ENCODE results near the gene MFN2.
A peak's percentile ranks its signal among the peaks of the same experiment; 100 is the strongest.

MFN2 gene

GRCh38 chr1:12001996-12002493 is 21.8 kb downstream of the MFN2 start:
- Histone ChIP-seq H4K8ac (ENCODE audit: low read depth, low read length) (no peak overlapping the region), H3K4me1 (ENCODE audit: control insufficient read depth, low read depth, low read length) (no peaks in the 10 kb centered on the region), H3K9ac (ENCODE audit: low read length) (no peak overlapping the region), H2BK5ac (ENCODE audit: low read length) (no peak overlapping the region), H3K56ac (ENCODE audit: low read length) (no peak overlapping the region), H3K23ac (ENCODE audit: low read length) (no peak overlapping the region), H2AK5ac (ENCODE audit: low read length) (no peak overlapping the region), H3K27ac (ENCODE audit: low read depth, low read length) (no peak overlapping the region), H2BK120ac (ENCODE audit: low read depth, low read length) (no peak overlapping the region), H3K4me2 (ENCODE audit: low read length) (no peak overlapping the region), H3K79me1 (ENCODE audit: low read length) (no peaks in the 10 kb centered on the region), H3K36me3 (ENCODE audit: control insufficient read depth, insufficient read depth, low read length) (peaks cover 28% of the 10 kb centered on the region), H3K27me3 (ENCODE audit: insufficient read depth, low read length, poor library complexity) (no peaks in the 10 kb centered on the region), H3K18ac (ENCODE audit: low read length) (no peak overlapping the region), H4K5ac (ENCODE audit: low read length) (no peak overlapping the region), H3K4me3 (ENCODE audit: low read length) (no peak overlapping the region), H3K4ac (ENCODE audit: low read depth, low read length) (no peak overlapping the region), H3K79me2 (ENCODE audit: control insufficient read depth, insufficient read depth, low read length) (no peaks in the 10 kb centered on the region), H2BK15ac (replicated peaks; ENCODE audit: low read depth) (no peak overlapping the region)
- no CpG with 5 or more reads among the region's 10 CpGs for WGBS (ENCODE audit: extremely low coverage, insufficient coverage, low lambda C conversion rate)
- no peak for DNase-seq

GRCh38 chr1:12003762-12004161 is 23.5 kb downstream of the MFN2 start:
- H3K56ac ChIP-seq (ENCODE audit: low read length), result no peak overlapping the region
- no peaks in the 10 kb centered on the region for H3K79me1 ChIP-seq (ENCODE audit: low read length)
- no peak overlapping the region for H2AK5ac ChIP-seq (ENCODE audit: low read length)
- no peak overlapping the region for H2BK5ac ChIP-seq (ENCODE audit: low read length)
- H3K36me3 ChIP-seq (ENCODE audit: control insufficient read depth, insufficient read depth, low read length), result peaks cover 21% of the 10 kb centered on the region
- no peak overlapping the region for H4K5ac ChIP-seq (ENCODE audit: low read length)
- no peak overlapping the region for H3K4ac ChIP-seq (ENCODE audit: low read depth, low read length)
- DNase-seq, result no peak
- H4K8ac ChIP-seq (ENCODE audit: low read depth, low read length), result no peak overlapping the region
- H3K27me3 ChIP-seq (ENCODE audit: insufficient read depth, low read length, poor library complexity), result no peaks in the 10 kb centered on the region
- H3K4me2 ChIP-seq (ENCODE audit: low read length), result no peak overlapping the region
- H3K9ac ChIP-seq (ENCODE audit: low read length), result no peak overlapping the region
- no peak overlapping the region for H3K4me3 ChIP-seq (ENCODE audit: low read length)
- WGBS (ENCODE audit: extremely low coverage, insufficient coverage, low lambda C conversion rate), result no CpG with 5 or more reads among the region's 12 CpGs
- no peaks in the 10 kb centered on the region for H3K79me2 ChIP-seq (ENCODE audit: control insufficient read depth, insufficient read depth, low read length)
- H3K27ac ChIP-seq (ENCODE audit: low read depth, low read length), result no peak overlapping the region
- H3K18ac ChIP-seq (ENCODE audit: low read length), result no peak overlapping the region
- no peak overlapping the region for H3K23ac ChIP-seq (ENCODE audit: low read length)
- H2BK15ac ChIP-seq (replicated peaks; ENCODE audit: low read depth), result no peak overlapping the region
- no peak overlapping the region for H2BK120ac ChIP-seq (ENCODE audit: low read depth, low read length)
- no peaks in the 10 kb centered on the region for H3K4me1 ChIP-seq (ENCODE audit: control insufficient read depth, low read depth, low read length)

- H2BK5ac ChIP-seq (ENCODE audit: low read length), result no peak overlapping the region
- H2AK5ac ChIP-seq (ENCODE audit: low read length), result no peak overlapping the region
- H3K23ac ChIP-seq (ENCODE audit: low read length), result no peak overlapping the region
- no peaks in the 10 kb centered on the region for H3K79me2 ChIP-seq (ENCODE audit: control insufficient read depth, insufficient read depth, low read length)
- no peak overlapping the region for H3K9ac ChIP-seq (ENCODE audit: low read length)
- H2BK15ac ChIP-seq (replicated peaks; ENCODE audit: low read depth), result no peak overlapping the region
- H4K5ac ChIP-seq (ENCODE audit: low read length), result no peak overlapping the region
- no CpG with 5 or more reads among the region's 9 CpGs for WGBS (ENCODE audit: extremely low coverage, insufficient coverage, low lambda C conversion rate)
- H3K27me3 ChIP-seq (ENCODE audit: insufficient read depth, low read length, poor library complexity), result no peaks in the 10 kb centered on the region
- no peak overlapping the region for H3K27ac ChIP-seq (ENCODE audit: low read depth, low read length)
- no peaks in the 10 kb centered on the region for H3K4me1 ChIP-seq (ENCODE audit: control insufficient read depth, low read depth, low read length)
- H3K36me3 ChIP-seq (ENCODE audit: control insufficient read depth, insufficient read depth, low read length), result peaks cover 18% of the 10 kb centered on the region
- no peak overlapping the region for H3K56ac ChIP-seq (ENCODE audit: low read length)
- H3K18ac ChIP-seq (ENCODE audit: low read length), result no peak overlapping the region
- no peak overlapping the region for H3K4ac ChIP-seq (ENCODE audit: low read depth, low read length)
- H3K79me1 ChIP-seq (ENCODE audit: low read length), result no peaks in the 10 kb centered on the region
- no peak for DNase-seq
- no peak overlapping the region for H4K8ac ChIP-seq (ENCODE audit: low read depth, low read length)
- no peak overlapping the region for H3K4me2 ChIP-seq (ENCODE audit: low read length)
- H2BK120ac ChIP-seq (ENCODE audit: low read depth, low read length), result no peak overlapping the region
- no peak overlapping the region for H3K4me3 ChIP-seq (ENCODE audit: low read length)
These were observed 25.4 kb downstream of the MFN2 start for GRCh38 chr1:12005488-12006166.

GRCh38 chr1:12006167-12006921 is 26.1 kb downstream of the MFN2 start:
- Histone ChIP-seq H2BK15ac (replicated peaks; ENCODE audit: low read depth) (no peak overlapping the region), H2BK5ac (ENCODE audit: low read length) (no peak overlapping the region), H4K8ac (ENCODE audit: low read depth, low read length) (no peak overlapping the region), H3K18ac (ENCODE audit: low read length) (no peak overlapping the region), H3K4me2 (ENCODE audit: low read length) (no peak overlapping the region), H3K56ac (ENCODE audit: low read length) (no peak overlapping the region), H4K5ac (ENCODE audit: low read length) (no peak overlapping the region), H3K23ac (ENCODE audit: low read length) (no peak overlapping the region), H3K79me2 (ENCODE audit: control insufficient read depth, insufficient read depth, low read length) (no peaks in the 10 kb centered on the region), H3K27me3 (ENCODE audit: insufficient read depth, low read length, poor library complexity) (no peaks in the 10 kb centered on the region), H3K4me1 (ENCODE audit: control insufficient read depth, low read depth, low read length) (no peaks in the 10 kb centered on the region), H3K4ac (ENCODE audit: low read depth, low read length) (no peak overlapping the region), H2AK5ac (ENCODE audit: low read length) (no peak overlapping the region), H3K79me1 (ENCODE audit: low read length) (no peaks in the 10 kb centered on the region), H2BK120ac (ENCODE audit: low read depth, low read length) (no peak overlapping the region), H3K9ac (ENCODE audit: low read length) (no peak overlapping the region), H3K4me3 (ENCODE audit: low read length) (no peak overlapping the region), H3K36me3 (ENCODE audit: control insufficient read depth, insufficient read depth, low read length) (peaks cover 18% of the 10 kb centered on the region), H3K27ac (ENCODE audit: low read depth, low read length) (no peak overlapping the region)
- DNase-seq, result peak; percentile 22
- 100% methylated on average over 2 of the region's 17 CpGs for WGBS (ENCODE audit: extremely low coverage, insufficient coverage, low lambda C conversion rate)

GRCh38 chr1:12007204-12007603 is 27.0 kb downstream of the MFN2 start:
- Histone ChIP-seq H3K79me1 (ENCODE audit: low read length) (no peaks in the 10 kb centered on the region), H3K4me2 (ENCODE audit: low read length) (no peak overlapping the region), H3K4me3 (ENCODE audit: low read length) (no peak overlapping the region), H2BK5ac (ENCODE audit: low read length) (no peak overlapping the region), H4K5ac (ENCODE audit: low read length) (no peak overlapping the region), H3K27me3 (ENCODE audit: insufficient read depth, low read length, poor library complexity) (no peaks in the 10 kb centered on the region), H4K8ac (ENCODE audit: low read depth, low read length) (no peak overlapping the region), H3K36me3 (ENCODE audit: control insufficient read depth, insufficient read depth, low read length) (peaks cover 22% of the 10 kb centered on the region), H3K18ac (ENCODE audit: low read length) (no peak overlapping the region), H2AK5ac (ENCODE audit: low read length) (no peak overlapping the region), H2BK120ac (ENCODE audit: low read depth, low read length) (no peak overlapping the region), H3K4ac (ENCODE audit: low read depth, low read length) (no peak overlapping the region), H3K9ac (ENCODE audit: low read length) (no peak overlapping the region), H3K79me2 (ENCODE audit: control insufficient read depth, insufficient read depth, low read length) (no peaks in the 10 kb centered on the region), H3K56ac (ENCODE audit: low read length) (no peak overlapping the region), H3K4me1 (ENCODE audit: control insufficient read depth, low read depth, low read length) (no peaks in the 10 kb centered on the region), H3K27ac (ENCODE audit: low read depth, low read length) (no peak overlapping the region), H2BK15ac (replicated peaks; ENCODE audit: low read depth) (no peak overlapping the region), H3K23ac (ENCODE audit: low read length) (no peak overlapping the region)
- no CpG with 5 or more reads among the region's 6 CpGs for WGBS (ENCODE audit: extremely low coverage, insufficient coverage, low lambda C conversion rate)
- DNase-seq, result no peak
